GM21576 (cell line): ENCODE measurements around the gene ANKS1B.
A peak's percentile ranks its signal among the peaks of the same experiment; 100 is the strongest.
"Not testable (repeated sequence)": the region's sequence is repeated elsewhere in the genome, so short reads cannot be mapped to it uniquely, and the experiment has no call there.

Source experiments
- ATAC-seq: cut with Tn5 transposase; IDR thresholded peaks from one replicate; pipeline ENCODE4 v1.9.1; 2021; ENCODE audit warnings: mild to moderate bottlenecking, moderate library complexity; ENCODE audit not compliant: unreplicated experiment

ANKS1B gene

GRCh38 chr12:98983647-98984046 lies 1001.1 kb downstream of the ANKS1B start:
- ATAC-seq, result no peak

- ATAC-seq, result no peak
Measured at GRCh38 chr12:98980508-98980907, 1004.2 kb downstream of the ANKS1B start.

- no peak for ATAC-seq
Measured at GRCh38 chr12:98977186-98977585, 1007.5 kb downstream of the ANKS1B start.

- ATAC-seq, result no peak
Measured at GRCh38 chr12:98974767-98975381, 1009.9 kb downstream of the ANKS1B start.

GRCh38 chr12:98973395-98973794 lies 1011.3 kb downstream of the ANKS1B start:
- ATAC-seq, result no peak

GRCh38 chr12:98970950-98971349 lies 1013.8 kb downstream of the ANKS1B start:
- ATAC-seq, result no peak

- no peak for ATAC-seq
Measured at GRCh38 chr12:98970210-98970609, 1014.5 kb downstream of the ANKS1B start.

- ATAC-seq, result no peak
Measured at GRCh38 chr12:98968896-98969295, 1015.8 kb downstream of the ANKS1B start.

GRCh38 chr12:98957135-98957534 lies 1027.6 kb downstream of the ANKS1B start:
- ATAC-seq, result not testable (repeated sequence)

GRCh38 chr12:98955284-98955683 lies 1029.5 kb downstream of the ANKS1B start:
- peak; percentile 96 for ATAC-seq

- ATAC-seq, result no peak
Measured at GRCh38 chr12:98954506-98954905, 1030.2 kb downstream of the ANKS1B start.

- no peak for ATAC-seq
Measured at GRCh38 chr12:98951406-98951805, 1033.3 kb downstream of the ANKS1B start.

GRCh38 chr12:98948343-98948949 lies 1036.3 kb downstream of the ANKS1B start:
- no peak for ATAC-seq

GRCh38 chr12:98945864-98946263 lies 1038.9 kb downstream of the ANKS1B start:
- no peak for ATAC-seq

- ATAC-seq, result no peak
Measured at GRCh38 chr12:98939926-98940325, 1044.8 kb downstream of the ANKS1B start.

GRCh38 chr12:98939350-98939749 lies 1045.4 kb downstream of the ANKS1B start:
- no peak for ATAC-seq

- no peak for ATAC-seq
Measured at GRCh38 chr12:98935847-98936246, 1048.9 kb downstream of the ANKS1B start.

- ATAC-seq, result no peak
Measured at GRCh38 chr12:98922871-98923270, 1061.9 kb downstream of the ANKS1B start.

GRCh38 chr12:98918176-98918863 lies 1066.4 kb downstream of the ANKS1B start:
- no peak for ATAC-seq

- no peak for ATAC-seq
Measured at GRCh38 chr12:98916106-98916505, 1068.6 kb downstream of the ANKS1B start.

GRCh38 chr12:98912401-98912974 lies 1072.2 kb downstream of the ANKS1B start:
- ATAC-seq, result no peak

GRCh38 chr12:98911396-98911795 lies 1073.3 kb downstream of the ANKS1B start:
- no peak for ATAC-seq
